HEK293 (cell line): ENCODE measurements around the gene FICD.

ENCODE experiments used
- CTCF ChIA-PET: fragments of 350-600 bp; formaldehyde crosslinking; extraction: SDS; loops from one replicate; lab custom pipeline; 2021; ENCODE audit warnings: antibody characterized with exemption; lab: Yijun Ruan, JAX
- POLR2A ChIA-PET: fragments of 300-600 bp; formaldehyde crosslinking; extraction: SDS; loops from one replicate; lab custom pipeline; 2020; ENCODE audit warnings: antibody characterized with exemption, inconsistent platforms; lab: Yijun Ruan, JAX
- H3K27ac ChIP-seq: fragments of 200-500 bp; sonication (Bioruptor generic); 2 replicates; pipeline ENCODE4 v1.5.1; 2014; ENCODE audit warnings: low read depth, low read length, control low read depth, inconsistent platforms; ENCODE audit errors: extremely low read depth
- H3K36me3 ChIP-seq, 2 experiments: fragments of 200-500 bp in 1 of 2; sonication (Bioruptor generic) in 1 of 2; 1 replicate in 1 of 2; 2 replicates in 1 of 2; pipeline ENCODE4 v1.5.1; 2014 to 2017; ENCODE audit warnings: inconsistent platforms in 2 of 2, low read length in 2 of 2; ENCODE audit not compliant: control insufficient read depth in 2 of 2, insufficient read depth in 1 of 2
- H3K4me1 ChIP-seq: fragments of 200-500 bp; sonication (Bioruptor generic); 2 replicates; pipeline ENCODE4 v1.5.1; 2014; ENCODE audit warnings: mild to moderate bottlenecking, low read length, inconsistent platforms; ENCODE audit not compliant: control insufficient read depth, insufficient read depth
- H3K4me3 ChIP-seq: 2 replicates; pipeline ENCODE4 v1.5.1; 2011; ENCODE audit warnings: low read depth, mild to moderate bottlenecking, control low read depth, low read length, moderate library complexity
- H3K9me3 ChIP-seq: fragments of 200-500 bp; sonication (Bioruptor generic); 2 replicates; pipeline ENCODE4 v1.5.1; 2014; ENCODE audit warnings: low read depth, low read length, inconsistent platforms; ENCODE audit not compliant: control insufficient read depth, insufficient read depth
- EGR2 ChIP-seq: fragments of 450-650 bp; formaldehyde crosslinking; IDR thresholded peaks from 2 replicates; pipeline ENCODE4 v1.5.1; 2016; ENCODE audit warnings: low read depth, missing biosample characterization, missing genetic modification characterization
- IKZF3 ChIP-seq: fragments of 450-650 bp; IDR thresholded peaks from 2 replicates; pipeline ENCODE4 v1.5.0; 2018; ENCODE audit warnings: missing biosample characterization, mild to moderate bottlenecking, missing genetic modification characterization, moderate library complexity
- KLF8 ChIP-seq: fragments of 450-650 bp; formaldehyde crosslinking; IDR thresholded peaks from 2 replicates; pipeline ENCODE4 v1.5.1; 2016; ENCODE audit warnings: missing biosample characterization, missing genetic modification characterization
- MZF1 ChIP-seq: fragments of 450-650 bp; formaldehyde crosslinking; IDR thresholded peaks from 2 replicates; pipeline ENCODE4 v1.5.1; 2017; ENCODE audit warnings: missing biosample characterization, missing genetic modification characterization, borderline replicate concordance
- ZBTB17 ChIP-seq: fragments of 450-650 bp; formaldehyde crosslinking; IDR thresholded peaks from 2 replicates; pipeline ENCODE4 v1.5.1; 2016; ENCODE audit warnings: missing biosample characterization, missing genetic modification characterization
- ZBTB7A ChIP-seq: fragments of 450-650 bp; formaldehyde crosslinking; IDR thresholded peaks from 2 replicates; pipeline ENCODE4 v1.5.1; 2016; ENCODE audit warnings: low read depth, missing biosample characterization, missing genetic modification characterization
- ZEB2 ChIP-seq: fragments of 450-650 bp; formaldehyde crosslinking; IDR thresholded peaks from 2 replicates; pipeline ENCODE4 v1.5.1; 2016; ENCODE audit warnings: missing biosample characterization, missing genetic modification characterization
- ZIC2 ChIP-seq: fragments of 450-650 bp; formaldehyde crosslinking; IDR thresholded peaks from 2 replicates; pipeline ENCODE4 v1.5.1; 2016; ENCODE audit warnings: missing biosample characterization, missing genetic modification characterization
- ZNF202 ChIP-seq: fragments of 450-650 bp; formaldehyde crosslinking; IDR thresholded peaks from 2 replicates; pipeline ENCODE4 v1.5.1; 2016; ENCODE audit warnings: missing biosample characterization, missing genetic modification characterization, borderline replicate concordance
- ZNF24 ChIP-seq: fragments of 450-650 bp; formaldehyde crosslinking; IDR thresholded peaks from 2 replicates; pipeline ENCODE4 v1.5.1; 2016; ENCODE audit warnings: missing biosample characterization, missing genetic modification characterization
- ZNF266 ChIP-seq: fragments of 450-650 bp; formaldehyde crosslinking; IDR thresholded peaks from 2 replicates; pipeline ENCODE4 v1.5.1; 2016; ENCODE audit warnings: missing biosample characterization, missing genetic modification characterization, low read depth
- ZNF433 ChIP-seq: fragments of 450-650 bp; formaldehyde crosslinking; IDR thresholded peaks from 2 replicates; pipeline ENCODE4 v1.5.1; 2016; ENCODE audit warnings: missing biosample characterization, missing genetic modification characterization, low read depth
- ZNF501 ChIP-seq: fragments of 450-650 bp; formaldehyde crosslinking; IDR thresholded peaks from 2 replicates; pipeline ENCODE4 v1.5.1; 2016; ENCODE audit warnings: missing biosample characterization, missing genetic modification characterization
- ZNF510 ChIP-seq: fragments of 450-650 bp; formaldehyde crosslinking; IDR thresholded peaks from 2 replicates; pipeline ENCODE4 v1.5.1; 2018; ENCODE audit warnings: mild to moderate bottlenecking, missing genetic modification characterization, missing biosample characterization; ENCODE audit not compliant: insufficient replicate concordance
- ZNF514 ChIP-seq: fragments of 450-650 bp; formaldehyde crosslinking; IDR thresholded peaks from 2 replicates; pipeline ENCODE4 v1.5.1; 2016; ENCODE audit warnings: missing biosample characterization, missing genetic modification characterization
- ZNF561 ChIP-seq: fragments of 450-650 bp; IDR thresholded peaks from 2 replicates; pipeline ENCODE4 v1.5.1; 2018; ENCODE audit warnings: missing biosample characterization, missing genetic modification characterization, borderline replicate concordance
- ZNF623 ChIP-seq: fragments of 450-650 bp; formaldehyde crosslinking; IDR thresholded peaks from 2 replicates; pipeline ENCODE4 v1.5.1; 2016; ENCODE audit warnings: missing biosample characterization, missing genetic modification characterization
- ZNF626 ChIP-seq: fragments of 450-650 bp; sonication (Bioruptor Pico); formaldehyde crosslinking; IDR thresholded peaks from 2 replicates; pipeline ENCODE4 v1.5.1; 2018; ENCODE audit warnings: missing biosample characterization, missing genetic modification characterization, inconsistent platforms
- ZNF837 ChIP-seq: fragments of 450-650 bp; formaldehyde crosslinking; IDR thresholded peaks from 2 replicates; pipeline ENCODE4 v1.5.1; 2016; ENCODE audit warnings: missing biosample characterization, missing genetic modification characterization
- ZSCAN30 ChIP-seq: fragments of 450-650 bp; IDR thresholded peaks from 2 replicates; pipeline ENCODE4 v1.5.1; 2018; ENCODE audit warnings: missing biosample characterization, mild to moderate bottlenecking, missing genetic modification characterization, moderate library complexity
- TF ChIP-seq, protein P1 (sequence below): fragments of 450-650 bp; formaldehyde crosslinking; IDR thresholded peaks from 2 replicates; pipeline ENCODE4 v1.5.1; 2016; ENCODE audit warnings: missing biosample characterization, missing genetic modification characterization
- TF ChIP-seq, protein P2 (sequence below): fragments of 450-650 bp; formaldehyde crosslinking; IDR thresholded peaks from 2 replicates; pipeline ENCODE4 v1.5.1; 2017; ENCODE audit warnings: missing biosample characterization, missing genetic modification characterization
- TF ChIP-seq, protein P3 (sequence below): fragments of 450-650 bp; formaldehyde crosslinking; IDR thresholded peaks from 2 replicates; pipeline ENCODE4 v1.5.1; 2016; ENCODE audit warnings: missing biosample characterization, missing genetic modification characterization
- TF ChIP-seq, protein P4 (sequence below): fragments of 450-650 bp; formaldehyde crosslinking; IDR thresholded peaks from 2 replicates; pipeline ENCODE4 v1.5.1; 2017; ENCODE audit warnings: missing biosample characterization, mild to moderate bottlenecking, missing genetic modification characterization, moderate library complexity

The FICD gene

GRCh38 chr12:108527166-108527496 lies 12.1 kb downstream of the FICD start (continued):
- TF ChIP-seq MZF1 (tag by site-specific recombination) (no peak), ZNF510 (no peak), EGR2 (tag by site-specific recombination) (no peak), ZNF623 (tag by site-specific recombination) (no peak), ZNF514 (no peak)

GRCh38 chr12:108530161-108530560 lies 15.1 kb downstream of the FICD start:
- peaks cover 64 to 84% of the 10 kb centered on the region in 2 experiments for H3K36me3 ChIP-seq
- H3K27ac ChIP-seq, result no peak overlapping the region
- H3K4me3 ChIP-seq, result no peak overlapping the region
- no peaks in the 10 kb centered on the region for H3K9me3 ChIP-seq
- ChIA-PET CTCF (interaction anchor here (0.6 to 1.3 kb wide), 4 partner anchors 13 to 31 kb away, joined by 3 read pairs; no protein-coding TSS in a partner anchor), POLR2A (interaction anchor here (0.7 kb wide), 2 partner anchors 534 to 664 kb away, joined by 3 read pairs; no protein-coding TSS in a partner anchor)
- TF ChIP-seq ZEB2 (no peak), ZNF837 (tag by site-specific recombination) (no peak), ZNF626 (tag by site-specific recombination) (no peak), ZNF433 (tag by site-specific recombination) (no peak), ZNF266 (no peak)
- TF ChIP-seq, protein P1, sequence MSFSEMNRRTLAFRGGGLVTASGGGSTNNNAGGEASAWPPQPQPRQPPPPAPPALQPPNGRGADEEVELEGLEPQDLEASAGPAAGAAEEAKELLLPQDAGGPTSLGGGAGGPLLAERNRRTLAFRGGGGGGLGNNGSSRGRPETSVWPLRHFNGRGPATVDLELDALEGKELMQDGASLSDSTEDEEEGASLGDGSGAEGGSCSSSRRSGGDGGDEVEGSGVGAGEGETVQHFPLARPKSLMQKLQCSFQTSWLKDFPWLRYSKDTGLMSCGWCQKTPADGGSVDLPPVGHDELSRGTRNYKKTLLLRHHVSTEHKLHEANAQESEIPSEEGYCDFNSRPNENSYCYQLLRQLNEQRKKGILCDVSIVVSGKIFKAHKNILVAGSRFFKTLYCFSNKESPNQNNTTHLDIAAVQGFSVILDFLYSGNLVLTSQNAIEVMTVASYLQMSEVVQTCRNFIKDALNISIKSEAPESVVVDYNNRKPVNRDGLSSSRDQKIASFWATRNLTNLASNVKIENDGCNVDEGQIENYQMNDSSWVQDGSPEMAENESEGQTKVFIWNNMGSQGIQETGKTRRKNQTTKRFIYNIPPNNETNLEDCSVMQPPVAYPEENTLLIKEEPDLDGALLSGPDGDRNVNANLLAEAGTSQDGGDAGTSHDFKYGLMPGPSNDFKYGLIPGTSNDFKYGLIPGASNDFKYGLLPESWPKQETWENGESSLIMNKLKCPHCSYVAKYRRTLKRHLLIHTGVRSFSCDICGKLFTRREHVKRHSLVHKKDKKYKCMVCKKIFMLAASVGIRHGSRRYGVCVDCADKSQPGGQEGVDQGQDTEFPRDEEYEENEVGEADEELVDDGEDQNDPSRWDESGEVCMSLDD (tag by site-specific recombination), result no peak
- H3K4me1 ChIP-seq, result peaks cover 8% of the 10 kb centered on the region

- ChIA-PET CTCF (interaction anchor here (0.6 to 1.8 kb wide), 6 partner anchors 9 to 542 kb away, joined by 3 to 8 read pairs (median 4); no protein-coding TSS in a partner anchor), POLR2A (interaction anchor here (0.6 to 1.3 kb wide), 3 partner anchors 17 to 28 kb away, joined by 3 to 7 read pairs (median 3); partner anchors contain the start of genes FICD and SART3)
- Histone ChIP-seq H3K4me1 (peaks cover 8% of the 10 kb centered on the region), H3K27ac (peak overlapping the region; percentile 22; the same call in 1 of the 2 replicates), H3K9me3 (no peaks in the 10 kb centered on the region), H3K4me3 (no peak overlapping the region), H3K36me3 (peaks cover 59 to 84% of the 10 kb centered on the region in 2 experiments)
- TF ChIP-seq ZNF24 (tag by site-specific recombination), result 0 out of 2 replicates have a peak, but pooled peaks have one; percentile 50
- TF ChIP-seq ZNF561, result 0 out of 2 replicates have a peak, but pooled peaks have one; percentile 19
- TF ChIP-seq, protein P2, sequence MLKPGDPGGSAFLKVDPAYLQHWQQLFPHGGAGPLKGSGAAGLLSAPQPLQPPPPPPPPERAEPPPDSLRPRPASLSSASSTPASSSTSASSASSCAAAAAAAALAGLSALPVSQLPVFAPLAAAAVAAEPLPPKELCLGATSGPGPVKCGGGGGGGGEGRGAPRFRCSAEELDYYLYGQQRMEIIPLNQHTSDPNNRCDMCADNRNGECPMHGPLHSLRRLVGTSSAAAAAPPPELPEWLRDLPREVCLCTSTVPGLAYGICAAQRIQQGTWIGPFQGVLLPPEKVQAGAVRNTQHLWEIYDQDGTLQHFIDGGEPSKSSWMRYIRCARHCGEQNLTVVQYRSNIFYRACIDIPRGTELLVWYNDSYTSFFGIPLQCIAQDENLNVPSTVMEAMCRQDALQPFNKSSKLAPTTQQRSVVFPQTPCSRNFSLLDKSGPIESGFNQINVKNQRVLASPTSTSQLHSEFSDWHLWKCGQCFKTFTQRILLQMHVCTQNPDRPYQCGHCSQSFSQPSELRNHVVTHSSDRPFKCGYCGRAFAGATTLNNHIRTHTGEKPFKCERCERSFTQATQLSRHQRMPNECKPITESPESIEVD, result peak; percentile 40; the same call in 1 of the 2 replicates
- TF ChIP-seq ZNF202 (tag by site-specific recombination), result no peak
- TF ChIP-seq EGR2 (tag by site-specific recombination), result peak; percentile 52; the same call in 1 of the 2 replicates
- TF ChIP-seq, protein P3, sequence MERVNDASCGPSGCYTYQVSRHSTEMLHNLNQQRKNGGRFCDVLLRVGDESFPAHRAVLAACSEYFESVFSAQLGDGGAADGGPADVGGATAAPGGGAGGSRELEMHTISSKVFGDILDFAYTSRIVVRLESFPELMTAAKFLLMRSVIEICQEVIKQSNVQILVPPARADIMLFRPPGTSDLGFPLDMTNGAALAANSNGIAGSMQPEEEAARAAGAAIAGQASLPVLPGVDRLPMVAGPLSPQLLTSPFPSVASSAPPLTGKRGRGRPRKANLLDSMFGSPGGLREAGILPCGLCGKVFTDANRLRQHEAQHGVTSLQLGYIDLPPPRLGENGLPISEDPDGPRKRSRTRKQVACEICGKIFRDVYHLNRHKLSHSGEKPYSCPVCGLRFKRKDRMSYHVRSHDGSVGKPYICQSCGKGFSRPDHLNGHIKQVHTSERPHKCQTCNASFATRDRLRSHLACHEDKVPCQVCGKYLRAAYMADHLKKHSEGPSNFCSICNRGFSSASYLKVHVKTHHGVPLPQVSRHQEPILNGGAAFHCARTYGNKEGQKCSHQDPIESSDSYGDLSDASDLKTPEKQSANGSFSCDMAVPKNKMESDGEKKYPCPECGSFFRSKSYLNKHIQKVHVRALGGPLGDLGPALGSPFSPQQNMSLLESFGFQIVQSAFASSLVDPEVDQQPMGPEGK (tag by site-specific recombination), result peak; percentile 55; the same call in 1 of the 2 replicates
- peak; percentile 81 for TF ChIP-seq IKZF3
- TF ChIP-seq ZIC2 (tag by site-specific recombination), result peak; percentile 58
- peak; percentile 62 for TF ChIP-seq KLF8
- TF ChIP-seq ZSCAN30 (tag by site-specific recombination), result peak; percentile 30; the same call in 1 of the 2 replicates
- TF ChIP-seq ZNF501 (tag by site-specific recombination), result 0 out of 2 replicates have a peak, but pooled peaks have one; percentile 54
- TF ChIP-seq, protein P4, sequence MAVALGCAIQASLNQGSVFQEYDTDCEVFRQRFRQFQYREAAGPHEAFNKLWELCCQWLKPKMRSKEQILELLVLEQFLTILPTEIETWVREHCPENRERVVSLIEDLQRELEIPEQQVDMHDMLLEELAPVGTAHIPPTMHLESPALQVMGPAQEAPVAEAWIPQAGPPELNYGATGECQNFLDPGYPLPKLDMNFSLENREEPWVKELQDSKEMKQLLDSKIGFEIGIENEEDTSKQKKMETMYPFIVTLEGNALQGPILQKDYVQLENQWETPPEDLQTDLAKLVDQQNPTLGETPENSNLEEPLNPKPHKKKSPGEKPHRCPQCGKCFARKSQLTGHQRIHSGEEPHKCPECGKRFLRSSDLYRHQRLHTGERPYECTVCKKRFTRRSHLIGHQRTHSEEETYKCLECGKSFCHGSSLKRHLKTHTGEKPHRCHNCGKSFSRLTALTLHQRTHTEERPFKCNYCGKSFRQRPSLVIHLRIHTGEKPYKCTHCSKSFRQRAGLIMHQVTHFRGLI (tag by site-specific recombination), result no peak; the same call in 1 of the 2 replicates
- TF ChIP-seq ZBTB17 (tag by site-specific recombination), result peak; percentile 73
- TF ChIP-seq ZBTB7A (tag by site-specific recombination), result no peak
These were observed 17.1 kb downstream of the FICD start for GRCh38 chr12:108531929-108532848.
